Measurements from ENCODE around the gene CADM4. TPM values are rescaled to one million over a fixed set of nuclear protein-coding genes. Genes with fewer than 3 reads are reported as not detected.

CADM4 gene
- total and polyA plus RNA-seq, 2 of the 8 experiments (the other 6 are each of a cell fraction or from before 2014, with no cell fraction given): 13.5 to 25.0 TPM

DNA sequence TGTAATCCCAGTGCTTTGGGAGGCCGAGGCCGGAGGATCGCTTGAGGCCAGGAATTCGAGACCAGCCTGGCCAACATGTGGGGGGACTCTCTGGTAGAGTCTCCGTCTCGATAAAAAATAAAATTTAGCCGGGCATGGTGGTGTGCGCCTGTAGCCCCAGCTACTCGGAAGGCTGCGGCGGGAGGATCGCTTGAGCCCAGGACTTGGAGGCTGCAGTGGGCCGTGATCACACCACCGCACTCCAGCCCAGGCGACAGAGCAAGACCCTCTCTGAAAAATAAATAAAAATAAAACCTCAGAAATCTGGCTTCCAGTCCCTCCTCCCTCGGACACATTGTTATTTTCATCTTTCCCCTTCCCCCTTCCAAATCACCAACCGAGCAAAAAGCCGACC is 44.0 kb downstream of the CADM4 start:
- DNase-seq (ENCODE audit: low read depth in 1 of 2, low spot score in 2 of 2): peak in 1 of 2 experiments; percentile 53
- CTCF ChIA-PET (ENCODE audit: partially characterized antibody): interaction anchor here (1.2 to 6.5 kb wide), 12 partner anchors 10 to 68 kb away, joined by 3 to 92 read pairs (median 28); partner anchors contain the start of genes ETHE1 and ZNF575
- FAIRE-seq: no peak
- no peak overlapping the region for H2BK12ac ChIP-seq (ENCODE audit: low read depth, low read length)
- no peak overlapping the region for H2BK15ac ChIP-seq (ENCODE audit: low read length)
- H2BK20ac ChIP-seq (ENCODE audit: low read length): no peak overlapping the region
- H2AFZ ChIP-seq (ENCODE audit: low read length): no peak overlapping the region
- no peak overlapping the region for H4K91ac ChIP-seq (replicated peaks; ENCODE audit: insufficient read length, low read length)
- H3K27me3 ChIP-seq (replicated peaks in 1 of 4; ENCODE audit: control insufficient read depth in 3 of 4, extremely low read depth in 1 of 4, insufficient read depth in 3 of 4, low read length in 3 of 4): no peaks in the 10 kb centered on the region
- H4K8ac ChIP-seq (ENCODE audit: extremely low read depth, insufficient read depth, low read length): no peak overlapping the region
- H3K79me1 ChIP-seq (ENCODE audit: low read depth, low read length): peaks cover 7% of the 10 kb centered on the region
- H3K23ac ChIP-seq (ENCODE audit: insufficient read length): no peak overlapping the region
- peak overlapping the region; percentile 89 to 98 for H3K4me2 ChIP-seq (ENCODE audit: insufficient read depth in 1 of 2, low read depth in 2 of 2, low read length in 2 of 2)
- peaks cover 3 to 5% of the 10 kb centered on the region in 2 experiments for H4K20me1 ChIP-seq (replicated peaks in 1 of 2; ENCODE audit: control insufficient read depth in 1 of 2, insufficient read depth in 2 of 2, low read length in 2 of 2)
- H2AK5ac ChIP-seq (ENCODE audit: low read depth, low read length): no peak overlapping the region
- POLR2A ChIA-PET (ENCODE audit: partially characterized antibody): interaction anchor here (0.8 to 3.9 kb wide), 15 partner anchors 11 to 72 kb away, joined by 3 to 36 read pairs (median 5); partner anchors contain the start of genes PINLYP, XRCC1 and ZNF575
- peak overlapping the region; percentile 34 to 75 (median 64) for H3K9ac ChIP-seq (replicated peaks in 1 of 4; ENCODE audit: extremely low read depth in 1 of 4, low read depth in 3 of 4, low read length in 3 of 4)
- peaks cover 5 to 23% (median 11%) of the 10 kb centered on the region in 4 experiments; a peak in 5 of 8 replicates for H3K36me3 ChIP-seq (ENCODE audit: control insufficient read depth in 2 of 4, insufficient read depth in 4 of 4, low read length in 3 of 4)
- H3K18ac ChIP-seq (ENCODE audit: extremely low read depth, low read length): peak overlapping the region; percentile 78; the same call in 1 of the 2 replicates
- no peak overlapping the region; the same call in 1 of the 2 replicates for H2BK5ac ChIP-seq (ENCODE audit: low read depth, low read length)
- no peak overlapping the region for H4K5ac ChIP-seq (ENCODE audit: insufficient read length, low read depth, low read length)
- peaks cover 16% of the 10 kb centered on the region; the same call in 1 of the 2 replicates for H3K23me2 ChIP-seq (ENCODE audit: low read depth, low read length)
- H3K9me3 ChIP-seq (ENCODE audit: insufficient read depth in 2 of 2, low read depth in 1 of 2, low read length in 1 of 2): no peaks in the 10 kb centered on the region
- no peak overlapping the region for H3K27ac ChIP-seq (ENCODE audit: low read depth, low read length)
- no peak overlapping the region for H3K4ac ChIP-seq (replicated peaks; ENCODE audit: insufficient read length, low read depth, low read length)
- H3K56ac ChIP-seq (replicated peaks; ENCODE audit: insufficient read length, low read depth, low read length): no peak overlapping the region
- no peak overlapping the region for H3K14ac ChIP-seq (ENCODE audit: insufficient read length)
- H3K79me2 ChIP-seq (ENCODE audit: control insufficient read depth in 1 of 2, insufficient read depth in 2 of 2, low read length in 2 of 2): peaks cover 5 to 20% of the 10 kb centered on the region in 2 experiments
- H3K4me1 ChIP-seq (replicated peaks in 1 of 4; ENCODE audit: control insufficient read depth in 3 of 4, insufficient read depth in 4 of 4, low read length in 3 of 4): peaks cover 2 to 6% (median 3%) of the 10 kb centered on the region in 4 experiments; a peak in 6 of 7 replicates
- H2BK120ac ChIP-seq (replicated peaks; ENCODE audit: low read depth, low read length): no peak overlapping the region
- peak overlapping the region; percentile 78 to 90 (median 80) for H3K4me3 ChIP-seq (ENCODE audit: extremely low read depth in 1 of 4, insufficient read depth in 2 of 4, low read depth in 3 of 4, low read length in 4 of 4)
- 5% methylated on average over 18 of the region's 18 CpGs; no CpG with 5 or more reads in 1 of the 2 experiments for WGBS, 2 experiments (ENCODE audit: extremely low coverage in 1 of 2, insufficient coverage in 1 of 2, insufficient read length in 1 of 2, insufficient replicate concordance in 2 of 2, low coverage in 1 of 2, low lambda C conversion rate in 2 of 2, missing lambda C conversion rate in 1 of 2)
- TF ChIP-seq TAF1 (IDR thresholded peaks at IDR 0.05; ENCODE audit: low read depth, low read length) (0 out of 2 replicates have a peak, but pooled peaks have one; percentile 7), PHF8 (conservative IDR thresholded peaks at IDR 0.05; ENCODE audit: low read depth, low read length) (peak; percentile 58; the same call in 1 of the 2 replicates), SUZ12 (IDR thresholded peaks at IDR 0.05; ENCODE audit: low read length) (no peak), KDM5A (IDR thresholded peaks at IDR 0.05; ENCODE audit: low read length) (0 out of 2 replicates have a peak, but pooled peaks have one; percentile 12), YY1 (IDR thresholded peaks at IDR 0.05; ENCODE audit: low read depth, low read length) (no peak), CHD1 (IDR thresholded peaks at IDR 0.05; ENCODE audit: low read depth, low read length) (no peak), ASH2L (IDR thresholded peaks at IDR 0.05; ENCODE audit: low read length) (no peak), CREB1 (IDR thresholded peaks at IDR 0.05) (no peak), POLR2A (IDR thresholded peaks at IDR 0.05; ENCODE audit: control extremely low read depth in 1 of 2, low read depth in 2 of 2, low read length in 2 of 2) (no peak), TCF12 (IDR thresholded peaks at IDR 0.05; ENCODE audit: low read depth, low read length) (no peak), RAD21 (IDR thresholded peaks at IDR 0.05 in 1 of 2, conservative IDR thresholded peaks at IDR 0.05 in 1 of 2; ENCODE audit: low read depth in 2 of 2, low read length in 2 of 2) (no peak), CHD2 (IDR thresholded peaks at IDR 0.05; ENCODE audit: low read length) (no peak), BACH1 (IDR thresholded peaks at IDR 0.05; ENCODE audit: low read length) (no peak), USF2 (IDR thresholded peaks at IDR 0.05; ENCODE audit: low read length) (no peak)
